GM10847 (cell line): ENCODE results near the gene D2HGDH.

ENCODE experiments used
- POLR2A ChIP-seq: IDR thresholded peaks from 2 replicates; pipeline ENCODE4 v1.6.1; 2011; ENCODE audit not compliant: insufficient read length; ENCODE audit errors: extremely low read depth

The D2HGDH gene

GRCh38 chr2:241754042-241754441, 19.6 kb downstream of the D2HGDH start:
- no peak for TF ChIP-seq POLR2A

GRCh38 chr2:241755166-241755565, 20.7 kb downstream of the D2HGDH start:
- no peak for TF ChIP-seq POLR2A

GRCh38 chr2:241755777-241756176, 21.3 kb downstream of the D2HGDH start:
- TF ChIP-seq POLR2A = no peak

GRCh38 chr2:241759067-241759807, 24.8 kb downstream of the D2HGDH start:
- TF ChIP-seq POLR2A = no peak

GRCh38 chr2:241760301-241760771, 25.9 kb downstream of the D2HGDH start:
- no peak for TF ChIP-seq POLR2A

- no peak for TF ChIP-seq POLR2A
These were observed 28.0 kb downstream of the D2HGDH start for GRCh38 chr2:241762321-241762932.

- TF ChIP-seq POLR2A = no peak
These were observed 28.5 kb downstream of the D2HGDH start for GRCh38 chr2:241762933-241763369.

GRCh38 chr2:241763551-241764274, 29.3 kb downstream of the D2HGDH start:
- TF ChIP-seq POLR2A = no peak

GRCh38 chr2:241764275-241765241, 30.1 kb downstream of the D2HGDH start:
- no peak for TF ChIP-seq POLR2A

GRCh38 chr2:241767464-241768250, 33.2 kb downstream of the D2HGDH start:
- no peak for TF ChIP-seq POLR2A

GRCh38 chr2:241768251-241768711, 33.9 kb downstream of the D2HGDH start:
- no peak for TF ChIP-seq POLR2A

- TF ChIP-seq POLR2A = no peak
These were observed 34.4 kb downstream of the D2HGDH start for GRCh38 chr2:241768850-241769249.

- TF ChIP-seq POLR2A = no peak
These were observed 35.4 kb downstream of the D2HGDH start for GRCh38 chr2:241769819-241770184.
